Heart left ventricle (tissue), 16 donors: ENCODE data around the gene SLC4A3. TPM values are rescaled to one million over a fixed set of nuclear protein-coding genes. Genes with fewer than 3 reads are reported as not detected.
"Not testable (repeated sequence)": the region's sequence is repeated elsewhere in the genome, so short reads cannot be mapped to it uniquely, and the experiment has no call there.

Source experiments
- ATAC-seq, 4 donors: fragments of 200-7000 bp; cut with Tn5 transposase; one replicate each; pipeline ENCODE4 v1.9.1; 2020 to 2022; ENCODE audit warnings: moderate library complexity in 4 of 4, mild to moderate bottlenecking in 3 of 4, moderate number of reproducible peaks in 1 of 4
- DNase-seq, 5 donors: peaks; one replicate each; pipeline ENCODE4 v3.0.0-alpha.2; 2020
- H3K27ac ChIP-seq, 12 donors: fragments of 200-600 bp; sonication (generic) in 4 of 12; one replicate each; pipeline versions ENCODE4 v1.5.0 to v1.8.0; 2016 to 2022; ENCODE audit warnings: mild to moderate bottlenecking in 2 of 12
- H3K27me3 ChIP-seq, 9 donors: fragments of 200-600 bp; sonication (generic) in 2 of 9; one replicate each; pipeline versions ENCODE4 v1.5.1 to v1.8.0; 2016 to 2022; ENCODE audit warnings: mild to moderate bottlenecking in 3 of 9
- H3K36me3 ChIP-seq, 9 donors: fragments of 200-600 bp; sonication (generic) in 2 of 9; one replicate each; pipeline versions ENCODE4 v1.5.0 to v1.8.0; 2018 to 2022; ENCODE audit warnings: mild to moderate bottlenecking in 2 of 9
- H3K4me1 ChIP-seq, 12 donors: fragments of 200-600 bp; sonication (generic) in 4 of 12; one replicate each; pipeline versions ENCODE4 v1.5.0 to v1.8.0; 2016 to 2022; ENCODE audit warnings: mild to moderate bottlenecking in 3 of 12
- H3K4me3 ChIP-seq, 12 donors: fragments of 200-600 bp; sonication (generic) in 4 of 12; one replicate each; pipeline versions ENCODE4 v1.5.0 to v1.8.0; 2017 to 2022; ENCODE audit warnings: mild to moderate bottlenecking in 9 of 12, moderate library complexity in 4 of 12
- H3K9me3 ChIP-seq, 12 donors: fragments of 200-600 bp; sonication (generic) in 4 of 12; one replicate each; pipeline versions ENCODE4 v1.5.0 to v1.8.0; 2016 to 2022; ENCODE audit warnings: mild to moderate bottlenecking in 1 of 12
- CTCF ChIP-seq, 12 donors: fragments of 200-600 bp; sonication (generic) in 4 of 12; IDR thresholded peaks; one replicate each; pipeline versions ENCODE4 v1.5.0 to v1.8.0; 2018 to 2022; ENCODE audit warnings: antibody characterized with exemption in 12 of 12, mild to moderate bottlenecking in 5 of 12
- POLR2A ChIP-seq, 2 donors: fragments of 450-650 bp; IDR thresholded peaks; one replicate each; pipeline ENCODE4 v1.6.1; 2017; ENCODE audit warnings: antibody characterized with exemption in 2 of 2, mild to moderate bottlenecking in 2 of 2, moderate library complexity in 2 of 2
- WGBS, 4 donors: extraction: QIAGEN DNeasy Blood & Tissue Kit in 2 of 4; methylation state at CpG; one replicate each; pipeline versions ENCODE4 v1.1.5 to v1.1.7; 2013 to 2018; 5-methylcytosine and 5-hydroxymethylcytosine counted together
- intact Hi-C, 10 donors: fragments of 100-400 bp; cut with DNase I; formaldehyde crosslinking; loops; one replicate each; pipeline versions ENCODE4 v1.11.1 to v1.14.2; 2022
- polyA plus RNA-seq, 2 donors: library from polyadenylated mRNA; stranded (reverse); fragments of 200-250 nt; gene quantifications; one replicate each; pipeline ENCODE4 v1.2.3, GENCODE V29; 2013
- total RNA-seq, 9 donors: library from RNA; depleted of rRNA in 2 of 9; stranded (reverse); fragments of >200 nt in 2 of 9; fragmentation: NEBNext Ultra II Directional in 3 of 9; extraction: Animal tissue kit (Norgen Biotek cat#: 25700) in 3 of 9; gene quantifications; one replicate each; pipeline versions ENCODE4 v1.1.0 to v1.2.4, GENCODE V29; 2016 to 2023
- donor health status: ischemic (EF 13 %, LVEDD 7.1; RV severe dilation, severe dysfunction).
- donor health status: healthy with polysubstance abuse.
- donor health status: DM: no; HTN: yes; CAD: no.
- donor health status: DM: no; HTN: no; CAD: no.
- donor health status: ischemic (EF 25% LVEDD 6.9; RV normal size, moderate dysfunction).
- donor health status: ischemic (EF 25% LVEDD 5.7; RV mildly dilated, moderate dysfunction).
- donor health status: healthy.
- donor health status: DM: yes; HTN: yes; CAD: no.
- donor health status: ischemic (EF 35%, LVEDD 5.7; RV mildly dilated, moderate dysfunction).
- donor health status: nonischemic (EF 11% LVEDD 7.7; RV severe dilation, severe dysfunction).
- donor health status: DM: yes; HTN: yes; CAD: no.
- donor health status: PGD.
- donor health status: ischemic (EF 29% LVEDD 5.4; RV normal size, mild dysfunction).
- donor health status: nonischemic (EF 23%, LVEDD 6.1; RV moderate dilation, normal function).

SLC4A3 gene
- total and polyA plus RNA-seq, 11 donors: 236 to 507 (median 421) TPM

DNA sequence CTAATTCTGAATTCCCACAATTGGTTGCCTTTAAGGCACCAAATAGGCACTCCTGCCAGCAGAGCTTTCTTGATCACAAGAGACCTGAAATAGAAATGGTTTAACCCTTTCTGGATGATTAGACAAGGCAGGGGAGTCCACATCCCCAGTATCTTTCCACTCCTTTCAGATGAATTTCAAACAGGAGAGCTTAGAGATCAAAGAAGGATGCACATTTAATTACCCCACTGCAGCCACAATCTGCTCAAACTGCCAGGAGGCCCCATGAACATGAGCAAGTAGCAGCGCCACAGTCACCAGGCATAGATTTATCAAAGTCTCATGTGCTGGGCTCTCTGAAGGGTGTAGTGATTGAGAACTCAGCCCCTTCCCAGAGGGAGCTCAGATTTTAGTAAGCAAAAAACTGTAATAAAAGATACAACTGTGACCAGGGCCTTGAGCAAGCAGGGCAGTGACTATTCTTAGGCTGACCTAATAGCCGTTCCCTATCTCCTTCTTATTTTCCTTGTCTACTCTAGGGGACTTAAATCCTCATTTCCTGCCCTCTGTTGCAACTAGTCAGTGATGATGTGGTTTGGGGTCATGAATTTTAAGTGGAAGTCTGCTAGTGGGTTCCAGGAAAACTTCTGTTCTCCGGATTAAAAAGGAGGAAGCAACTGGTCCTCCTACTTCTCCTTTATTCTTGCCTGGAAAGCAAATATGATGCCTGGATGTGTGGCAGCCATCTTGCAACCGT, 53.7 kb downstream of the SLC4A3 start:
- no peak overlapping the region for H3K27ac ChIP-seq
- DNase-seq (no peak), ATAC-seq (no peak)
- no peaks in the 10 kb centered on the region for H3K27me3 ChIP-seq
- TF ChIP-seq POLR2A (IDR thresholded peaks at IDR 0.05) (no peak), CTCF (IDR thresholded peaks at IDR 0.05) (no peak)
- H3K9me3 ChIP-seq: no peaks in the 10 kb centered on the region
- H3K36me3 ChIP-seq: no peaks in the 10 kb centered on the region
- H3K4me3 ChIP-seq: no peak overlapping the region
- H3K4me1 ChIP-seq: peaks cover 0 to 7% (median 0%) of the 10 kb centered on the region in 12 donors
- WGBS, 4 donors: 64 to 77% (median 74%) methylated on average over 4 of the region's 4 CpGs
- intact Hi-C loops: no loop called here

GRCh38 chr2:219681694-219682300, 54.4 kb downstream of the SLC4A3 start:
- Histone ChIP-seq H3K4me1 (peaks cover 0 to 7% (median 0%) of the 10 kb centered on the region in 12 donors), H3K36me3 (no peaks in the 10 kb centered on the region), H3K27ac (peak overlapping the region in 1 of 12 donors; percentile 24), H3K27me3 (no peaks in the 10 kb centered on the region), H3K4me3 (no peak overlapping the region), H3K9me3 (no peaks in the 10 kb centered on the region)
- DNase-seq: no peak
- ATAC-seq: peak in 1 of 4 donors; percentile 30
- 63 to 66% (median 65%) methylated on average over 6 of the region's 6 CpGs for WGBS, 4 donors
- TF ChIP-seq CTCF (IDR thresholded peaks at IDR 0.05): no peak
- no peak for TF ChIP-seq POLR2A (IDR thresholded peaks at IDR 0.05)
- intact Hi-C loops: no loop called here

GRCh38 chr2:219683474-219683873, 56.0 kb downstream of the SLC4A3 start:
- H3K4me3 ChIP-seq, ATAC-seq, DNase-seq, H3K36me3 ChIP-seq, H3K27ac ChIP-seq, H3K9me3 ChIP-seq, intact Hi-C loops, H3K27me3 ChIP-seq, H3K4me1 ChIP-seq: not testable (repeated sequence)
- 82 to 88% (median 85%) methylated on average over 2 of the region's 2 CpGs for whole genome bisulfite sequencing, 4 donors

DNA sequence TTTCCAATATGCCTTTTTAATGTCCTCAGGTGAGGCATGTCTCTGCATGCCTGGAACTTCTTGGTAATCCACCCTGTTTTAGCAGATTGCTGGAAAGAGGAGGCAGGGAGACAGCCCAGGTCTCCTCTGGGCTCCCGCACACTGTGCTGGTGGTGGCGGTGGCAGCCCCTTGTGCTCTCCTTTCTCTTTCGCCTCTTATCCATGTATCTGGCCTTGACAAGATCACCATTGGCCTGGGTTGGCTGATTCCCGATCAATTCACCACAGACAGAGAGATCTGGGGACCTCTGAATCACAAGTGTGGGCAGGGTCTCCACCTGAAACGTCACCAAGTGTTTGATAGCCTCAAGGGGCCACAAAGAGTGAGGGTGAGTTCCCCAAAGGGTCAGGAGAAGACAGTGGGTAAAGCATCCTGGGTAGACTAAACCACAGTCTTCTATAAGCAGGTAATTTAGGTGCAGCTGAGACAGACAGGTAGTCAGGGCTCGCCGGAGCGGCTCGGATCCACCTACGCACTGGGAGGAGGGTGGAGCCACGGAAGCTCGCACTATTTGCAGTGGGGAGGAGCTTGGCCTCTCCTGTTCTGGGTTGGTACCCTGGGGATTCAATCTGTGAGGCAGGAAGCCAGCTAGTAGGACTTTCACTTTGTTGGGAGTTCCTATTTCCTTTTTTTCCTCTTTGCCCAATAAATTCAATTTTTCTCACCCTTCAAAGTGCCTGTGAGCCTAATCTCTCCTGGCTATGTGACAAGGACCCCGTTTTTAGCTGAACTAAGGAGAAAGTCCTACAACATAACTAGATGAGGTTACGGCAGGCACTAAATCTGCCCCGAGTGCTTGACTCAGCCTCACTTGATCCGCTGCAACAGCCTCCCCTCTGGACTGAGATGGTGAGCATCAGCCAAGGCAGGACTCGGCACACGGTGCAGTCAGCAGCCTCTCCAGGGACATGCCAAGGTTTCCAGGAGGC, 57.6 kb downstream of the SLC4A3 start:
- Histone ChIP-seq H3K4me3 (peak overlapping the region in 9 of 12 donors; percentile 31 to 58 (median 48)), H3K27ac (peak overlapping the region in 8 of 12 donors; percentile 4 to 61 (median 56)), H3K4me1 (peaks cover 0 to 16% (median 6%) of the 10 kb centered on the region in 12 donors), H3K27me3 (peaks cover 0 to 5% (median 0%) of the 10 kb centered on the region in 9 donors), H3K36me3 (no peaks in the 10 kb centered on the region), H3K9me3 (no peaks in the 10 kb centered on the region)
- DNase-seq (peak; percentile 49 to 67 (median 62)), ATAC-seq (peak in 3 of 4 donors; percentile 65 to 70 (median 70))
- WGBS, 4 donors: 43 to 59% (median 48%) methylated on average over 17 to 18 of the region's 18 CpGs
- intact Hi-C loops: loop anchor here in 7 of 10 donors (2.0 to 5.0 kb wide), 4 partner anchors 38 to 148 kb away; partner anchors contain the start of genes CHPF (in 4 of the 7) and TMEM198 (in 3 of the 7)
- TF ChIP-seq POLR2A (IDR thresholded peaks at IDR 0.05) (no peak), CTCF (IDR thresholded peaks at IDR 0.05) (no peak)
